Occipital lobe (tissue), 2 donors: ENCODE data around the gene RBAK. TPM values are rescaled to one million over a fixed set of nuclear protein-coding genes. Genes with fewer than 3 reads are reported as not detected.

Experiments used
- small RNA-seq: library from RNA; depleted of rRNA; stranded (forward); fragments of <200 nt; gene quantifications from one replicate; pipeline ENCODE3, GENCODE V24; 2014
- total RNA-seq: library from RNA; depleted of rRNA; stranded (reverse); fragments of >200 nt; gene quantifications from one replicate; pipeline ENCODE4 v1.2.3, GENCODE V29; 2014

The RBAK gene
- total RNA-seq, 1 donor from 2014 or later = 15.6 TPM

Small RNA genes lying within 50 kb of the gene (small RNA-seq; reads per million reads assigned to genes)
- gene AC092032.1 = not detected

Other genes with a start within 250 kb of the RBAK start
- gene PAPOLB, start 183.8 kb upstream of the RBAK start, total RNA-seq = 0.94 TPM
- 2.3 TPM for gene RADIL, start 162.1 kb upstream of the RBAK start, total RNA-seq
- 0.94 TPM for gene MMD2, start 86.7 kb upstream of the RBAK start, total RNA-seq
- gene WIPI2, start 144.4 kb downstream of the RBAK start, total RNA-seq = 46.6 TPM
- 16.1 TPM for gene SLC29A4, start 237.1 kb downstream of the RBAK start, total RNA-seq